K562 (cell line): Measurements from ENCODE around the gene UAP1.

Experiments used
- EZH2 ChIP-seq: IDR thresholded peaks from 2 replicates; pipeline ENCODE4 v1.6.1; 2012; ENCODE audit warnings: low read depth, mild to moderate bottlenecking, inconsistent platforms, low read length, borderline replicate concordance
- NCOA2 ChIP-seq, 2 experiments: fragments of 450-650 bp; IDR thresholded peaks; 2 replicates each; pipeline ENCODE4 v1.6.1; 2018; ENCODE audit warnings: mild to moderate bottlenecking in 2 of 2, moderate library complexity in 1 of 2; ENCODE audit not compliant: partially characterized antibody in 2 of 2
- SIX5 ChIP-seq, 2 experiments: IDR thresholded peaks; 2 replicates each; pipeline ENCODE4 v1.6.1; 2011; ENCODE audit warnings: low read length in 2 of 2, borderline replicate concordance in 1 of 2, low read depth in 1 of 2, mild to moderate bottlenecking in 1 of 2, moderate library complexity in 1 of 2; ENCODE audit not compliant: insufficient read depth in 1 of 2

GRCh38 chr1:162550925-162551324 is 10.6 kb upstream of the UAP1 start:
- TF ChIP-seq SIX5 (IDR thresholded peaks at IDR 0.05; ENCODE audit: borderline replicate concordance in 1 of 2, insufficient read depth in 1 of 2, low read depth in 1 of 2, low read length in 2 of 2): no peak
- no peak for TF ChIP-seq NCOA2 (IDR thresholded peaks at IDR 0.05; ENCODE audit: partially characterized antibody in 2 of 2)
- TF ChIP-seq EZH2: no peak
